IPS DF 6.9 (cell line): ENCODE data around the gene DSCAM.

Experiments used
- DNase-seq: peaks from one replicate; pipeline ENCODE4 v3.0.0-alpha.2; 2013; ENCODE audit warnings: low read depth, low spot score
- H3K27ac ChIP-seq: one replicate; pipeline ENCODE4 v1.5.1; 2013; ENCODE audit warnings: low read length, control low read depth
- H3K27me3 ChIP-seq: 2 replicates; pipeline ENCODE4 v1.6.1; 2013; ENCODE audit warnings: mild to moderate bottlenecking, low read length; ENCODE audit not compliant: control insufficient read depth, insufficient read depth
- H3K36me3 ChIP-seq: 2 replicates; pipeline ENCODE4 v1.6.1; 2013; ENCODE audit warnings: low read length; ENCODE audit not compliant: control insufficient read depth, insufficient read depth
- H3K4me1 ChIP-seq: 2 replicates; pipeline ENCODE4 v1.6.1; 2013; ENCODE audit warnings: low read length; ENCODE audit not compliant: control insufficient read depth, insufficient read depth
- H3K4me3 ChIP-seq: 2 replicates; pipeline ENCODE4 v1.5.1; 2013; ENCODE audit warnings: mild to moderate bottlenecking, low read length
- H3K9me3 ChIP-seq: 2 replicates; pipeline ENCODE4 v1.6.1; 2013; ENCODE audit warnings: low read length, inconsistent platforms; ENCODE audit not compliant: control insufficient read depth, insufficient read depth
- WGBS: extraction: QIAGEN DNeasy Blood & Tissue Kit; methylation state at CpG from one replicate; pipeline ENCODE4 v1.1.7; 2013; ENCODE audit warnings: mixed read lengths, missing lambda C conversion rate; ENCODE audit not compliant: insufficient read length, insufficient coverage; 5-methylcytosine and 5-hydroxymethylcytosine counted together

Gene DSCAM

GRCh38 chr21:40839521-40839920, 7.4 kb downstream of the DSCAM start:
- no peak overlapping the region for H3K27ac ChIP-seq
- no peak for DNase-seq

GRCh38 chr21:40837456-40837855, 9.5 kb downstream of the DSCAM start:
- peaks cover 1% of the 10 kb centered on the region; the same call in 1 of the 2 replicates for H3K27me3 ChIP-seq
- no peaks in the 10 kb centered on the region for H3K4me1 ChIP-seq
- WGBS = no CpG with 5 or more reads among the region's 5 CpGs
- H3K9me3 ChIP-seq = no peaks in the 10 kb centered on the region
- no peak for DNase-seq
- no peak overlapping the region for H3K4me3 ChIP-seq
- no peak overlapping the region for H3K27ac ChIP-seq
- no peaks in the 10 kb centered on the region for H3K36me3 ChIP-seq

More at GRCh38 chr21:40839521-40839920, 7.4 kb downstream of the DSCAM start:
- WGBS = no CpG with 5 or more reads among the region's 2 CpGs
- Histone ChIP-seq H3K27me3 (peaks cover 1% of the 10 kb centered on the region; the same call in 1 of the 2 replicates), H3K4me1 (no peaks in the 10 kb centered on the region), H3K9me3 (no peaks in the 10 kb centered on the region), H3K4me3 (no peak overlapping the region), H3K36me3 (no peaks in the 10 kb centered on the region)

- no peaks in the 10 kb centered on the region for H3K9me3 ChIP-seq
- no peaks in the 10 kb centered on the region for H3K27me3 ChIP-seq
- no peaks in the 10 kb centered on the region for H3K36me3 ChIP-seq
- no CpG with 5 or more reads among the region's 2 CpGs for WGBS
- H3K4me3 ChIP-seq = no peak overlapping the region
- H3K27ac ChIP-seq = no peak overlapping the region
- DNase-seq = no peak
- no peaks in the 10 kb centered on the region for H3K4me1 ChIP-seq
Measured at GRCh38 chr21:40835184-40835694, 11.7 kb downstream of the DSCAM start.

GRCh38 chr21:40833184-40833583, 13.8 kb downstream of the DSCAM start:
- no peaks in the 10 kb centered on the region for H3K36me3 ChIP-seq
- H3K4me3 ChIP-seq = no peak overlapping the region
- no peaks in the 10 kb centered on the region for H3K27me3 ChIP-seq
- no CpG with 5 or more reads among the region's 6 CpGs for WGBS
- DNase-seq = no peak
- H3K27ac ChIP-seq = no peak overlapping the region
- no peaks in the 10 kb centered on the region for H3K9me3 ChIP-seq
- no peaks in the 10 kb centered on the region for H3K4me1 ChIP-seq

GRCh38 chr21:40832316-40832715, 14.6 kb downstream of the DSCAM start:
- Histone ChIP-seq H3K27me3 (no peaks in the 10 kb centered on the region), H3K9me3 (no peaks in the 10 kb centered on the region; the same call in 1 of the 2 replicates), H3K36me3 (no peaks in the 10 kb centered on the region), H3K27ac (no peak overlapping the region), H3K4me3 (no peak overlapping the region), H3K4me1 (no peaks in the 10 kb centered on the region)
- DNase-seq = no peak
- WGBS = no CpG with 5 or more reads among the region's 6 CpGs

- DNase-seq = no peak
- Histone ChIP-seq H3K27ac (no peak overlapping the region), H3K4me3 (no peak overlapping the region), H3K4me1 (no peaks in the 10 kb centered on the region), H3K9me3 (no peaks in the 10 kb centered on the region; the same call in 1 of the 2 replicates), H3K36me3 (no peaks in the 10 kb centered on the region), H3K27me3 (no peaks in the 10 kb centered on the region)
- no CpG with 5 or more reads among the region's 4 CpGs for WGBS
Measured at GRCh38 chr21:40830836-40831235, 16.1 kb downstream of the DSCAM start.

GRCh38 chr21:40829791-40830190, 17.2 kb downstream of the DSCAM start:
- H3K9me3 ChIP-seq = no peaks in the 10 kb centered on the region; the same call in 1 of the 2 replicates
- no peak overlapping the region for H3K27ac ChIP-seq
- no peak overlapping the region for H3K4me3 ChIP-seq
- no peaks in the 10 kb centered on the region for H3K4me1 ChIP-seq
- no CpG with 5 or more reads among the region's 2 CpGs for WGBS
- no peak for DNase-seq
- no peaks in the 10 kb centered on the region for H3K36me3 ChIP-seq
- no peaks in the 10 kb centered on the region for H3K27me3 ChIP-seq

GRCh38 chr21:40829308-40829707, 17.6 kb downstream of the DSCAM start:
- Histone ChIP-seq H3K27me3 (no peaks in the 10 kb centered on the region), H3K9me3 (no peaks in the 10 kb centered on the region; the same call in 1 of the 2 replicates), H3K36me3 (no peaks in the 10 kb centered on the region), H3K4me3 (no peak overlapping the region), H3K27ac (no peak overlapping the region), H3K4me1 (no peaks in the 10 kb centered on the region)
- no peak for DNase-seq
- no CpG with 5 or more reads among the region's 5 CpGs for WGBS

- H3K4me3 ChIP-seq = no peak overlapping the region
- no peaks in the 10 kb centered on the region for H3K36me3 ChIP-seq
- no peaks in the 10 kb centered on the region; the same call in 1 of the 2 replicates for H3K9me3 ChIP-seq
- no peaks in the 10 kb centered on the region for H3K27me3 ChIP-seq
- H3K4me1 ChIP-seq = no peaks in the 10 kb centered on the region
- no CpG with 5 or more reads among the region's 4 CpGs for whole genome bisulfite sequencing
- DNase-seq = no peak
- H3K27ac ChIP-seq = no peak overlapping the region
Measured at GRCh38 chr21:40827509-40827908, 19.4 kb downstream of the DSCAM start.

- no peak overlapping the region for H3K27ac ChIP-seq
- H3K9me3 ChIP-seq = peaks cover 3% of the 10 kb centered on the region
- no peaks in the 10 kb centered on the region for H3K4me1 ChIP-seq
- no peak overlapping the region for H3K4me3 ChIP-seq
- 100% methylated on average over 1 of the region's 7 CpGs for WGBS
- H3K27me3 ChIP-seq = no peaks in the 10 kb centered on the region
- no peak for DNase-seq
- H3K36me3 ChIP-seq = no peaks in the 10 kb centered on the region
Measured at GRCh38 chr21:40819071-40819900, 27.7 kb downstream of the DSCAM start.
